Keratinocyte (primary cell): Measurements from ENCODE around the gene ALDH3A2. TPM values are rescaled to one million over a fixed set of nuclear protein-coding genes. Genes with fewer than 3 reads are reported as not detected.

Experiments used
- DNase-seq: peaks from one replicate; pipeline ENCODE4 v3.0.0-alpha.2; 2011; ENCODE audit warnings: low read depth, missing footprints, low spot score
- FAIRE-seq: peaks from 2 replicates; lab custom pipeline; 2011; peaks lifted over from hg19 to GRCh38; lab: Jason Lieb, UNC
- H2AFZ ChIP-seq: 2 replicates; pipeline ENCODE4 v1.6.0; 2012; ENCODE audit warnings: low read length, control low read depth, inconsistent platforms; ENCODE audit not compliant: control insufficient read depth
- H3K27ac ChIP-seq: 2 replicates; pipeline ENCODE4 v1.5.1; 2011; ENCODE audit warnings: low read length; ENCODE audit not compliant: control insufficient read depth, insufficient read depth
- H3K27me3 ChIP-seq: 3 replicates; pipeline ENCODE4 v1.6.0; 2011; ENCODE audit warnings: low read length; ENCODE audit not compliant: control insufficient read depth, insufficient read depth; ENCODE audit errors: extremely low read depth
- H3K36me3 ChIP-seq, 2 experiments: 2 replicates in 1 of 2; 3 replicates in 1 of 2; pipeline ENCODE4 v1.5.1; 2011; ENCODE audit warnings: low read length in 2 of 2, mild to moderate bottlenecking in 1 of 2; ENCODE audit not compliant: control insufficient read depth in 2 of 2, insufficient read depth in 2 of 2; ENCODE audit errors: extremely low read depth in 1 of 2
- H3K4me1 ChIP-seq: 3 replicates; pipeline ENCODE4 v1.5.1; 2011; ENCODE audit warnings: low read length; ENCODE audit not compliant: control insufficient read depth, insufficient read depth; ENCODE audit errors: extremely low read depth
- H3K4me2 ChIP-seq: 3 replicates; pipeline ENCODE4 v1.6.0; 2011; ENCODE audit warnings: low read depth, low read length; ENCODE audit not compliant: control insufficient read depth, insufficient read depth; ENCODE audit errors: extremely low read depth
- H3K4me3 ChIP-seq, 3 experiments: fragments of 200-600 bp in 1 of 3; sonication (generic) in 1 of 3; 2 replicates in 2 of 3; 3 replicates in 1 of 3; pipeline ENCODE4 v1.5.1; 2011 to 2016; ENCODE audit warnings: low read length in 3 of 3, mild to moderate bottlenecking in 3 of 3, control low read depth in 2 of 3, inconsistent platforms in 1 of 3, low read depth in 1 of 3, mixed read lengths in 1 of 3, mixed run types in 1 of 3, moderate library complexity in 1 of 3; ENCODE audit not compliant: control insufficient read depth in 2 of 3, insufficient read depth in 2 of 3; ENCODE audit errors: extremely low read depth in 1 of 3
- H3K79me2 ChIP-seq: 2 replicates; pipeline ENCODE4 v1.6.0; 2012; ENCODE audit warnings: low read length; ENCODE audit not compliant: control insufficient read depth, insufficient read depth
- H3K9ac ChIP-seq: 3 replicates; pipeline ENCODE4 v1.6.0; 2011; ENCODE audit warnings: low read length; ENCODE audit not compliant: control insufficient read depth, insufficient read depth; ENCODE audit errors: extremely low read depth
- H3K9me1 ChIP-seq: 3 replicates; pipeline ENCODE4 v1.6.0; 2011; ENCODE audit warnings: low read length; ENCODE audit not compliant: control insufficient read depth, insufficient read depth; ENCODE audit errors: extremely low read depth
- H3K9me3 ChIP-seq: 2 replicates; pipeline ENCODE4 v1.5.1; 2012; ENCODE audit warnings: low read depth, low read length; ENCODE audit not compliant: control insufficient read depth
- H4K20me1 ChIP-seq: 3 replicates; pipeline ENCODE4 v1.6.0; 2011; ENCODE audit warnings: low read length; ENCODE audit not compliant: control insufficient read depth, insufficient read depth; ENCODE audit errors: extremely low read depth
- EZH2 ChIP-seq: IDR thresholded peaks from one replicate; pipeline ENCODE4 v1.6.1; 2012; ENCODE audit warnings: inconsistent platforms, mild to moderate bottlenecking, low read length, moderate library complexity
- dilution Hi-C: fragments of 300-500 bp; cut with MboI; formaldehyde crosslinking; loops from one replicate; pipeline ENCODE4 v1.7.0; 2020; ENCODE audit warnings: low sequenced_read_pairs; ENCODE audit not compliant: extremely low pct_ligation_motif_present
- polyA plus RNA-seq, 5 experiments: library from polyadenylated mRNA; depleted of rRNA in 3 of 5; stranded (reverse) in 3 of 5; stranded (forward) in 1 of 5; unstranded in 1 of 5; fragments of >200 nt; gene quantifications; 1 replicate in 1 of 5; 2 replicates in 3 of 5; 3 replicates in 1 of 5; pipeline versions ENCODE4 v1.2.1 to v1.2.3, GENCODE V29; 2011 to 2012; ENCODE audit warnings: missing spikeins in 2 of 5, low read depth in 1 of 5, low replicate concordance in 1 of 5
- TF ChIP-seq, protein P1 (sequence below), 3 experiments: IDR thresholded peaks in 1 of 3; conservative IDR thresholded peaks in 1 of 3; optimal IDR thresholded peaks in 1 of 3; 2 replicates in 2 of 3; 3 replicates in 1 of 3; pipeline versions ENCODE3 to v1.5.1; 2011; ENCODE audit warnings: low read length in 3 of 3, mild to moderate bottlenecking in 3 of 3, moderate library complexity in 2 of 3, control low read depth in 1 of 3, inconsistent platforms in 1 of 3; ENCODE audit not compliant: insufficient read depth in 2 of 3; ENCODE audit errors: extremely low read depth in 1 of 3

Gene ALDH3A2
- polyA plus RNA-seq, 1 donor (not counting 4 experiments of a cell fraction or from before 2014, with no cell fraction given): 77.6 TPM

DNA sequence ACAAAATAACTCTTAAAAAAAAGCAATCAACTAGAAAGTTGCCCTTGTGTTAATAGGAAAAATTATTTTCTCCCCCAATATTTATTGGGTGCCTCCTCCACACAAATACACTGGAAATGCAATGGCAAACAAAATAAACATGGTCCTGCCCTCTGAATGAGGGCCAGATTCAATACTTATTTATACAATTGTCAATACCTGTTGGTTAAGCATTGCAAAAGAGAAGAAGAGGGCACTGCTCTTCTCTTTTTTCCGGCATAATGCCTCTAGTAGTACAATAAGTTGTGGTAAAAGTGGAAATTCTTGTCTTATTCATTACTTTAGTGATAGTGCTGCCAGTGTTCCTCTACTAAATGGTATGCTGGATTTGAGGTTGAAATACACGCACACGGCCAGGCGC is 22.5 kb upstream of the ALDH3A2 start:
- H3K4me2 ChIP-seq: no peak overlapping the region
- H4K20me1 ChIP-seq: no peaks in the 10 kb centered on the region
- FAIRE-seq (no peak), DNase-seq (no peak)
- H3K9me1 ChIP-seq: no peaks in the 10 kb centered on the region
- H3K79me2 ChIP-seq: no peaks in the 10 kb centered on the region
- no peaks in the 10 kb centered on the region for H3K9me3 ChIP-seq
- H3K9ac ChIP-seq: no peak overlapping the region
- TF ChIP-seq, protein P1, sequence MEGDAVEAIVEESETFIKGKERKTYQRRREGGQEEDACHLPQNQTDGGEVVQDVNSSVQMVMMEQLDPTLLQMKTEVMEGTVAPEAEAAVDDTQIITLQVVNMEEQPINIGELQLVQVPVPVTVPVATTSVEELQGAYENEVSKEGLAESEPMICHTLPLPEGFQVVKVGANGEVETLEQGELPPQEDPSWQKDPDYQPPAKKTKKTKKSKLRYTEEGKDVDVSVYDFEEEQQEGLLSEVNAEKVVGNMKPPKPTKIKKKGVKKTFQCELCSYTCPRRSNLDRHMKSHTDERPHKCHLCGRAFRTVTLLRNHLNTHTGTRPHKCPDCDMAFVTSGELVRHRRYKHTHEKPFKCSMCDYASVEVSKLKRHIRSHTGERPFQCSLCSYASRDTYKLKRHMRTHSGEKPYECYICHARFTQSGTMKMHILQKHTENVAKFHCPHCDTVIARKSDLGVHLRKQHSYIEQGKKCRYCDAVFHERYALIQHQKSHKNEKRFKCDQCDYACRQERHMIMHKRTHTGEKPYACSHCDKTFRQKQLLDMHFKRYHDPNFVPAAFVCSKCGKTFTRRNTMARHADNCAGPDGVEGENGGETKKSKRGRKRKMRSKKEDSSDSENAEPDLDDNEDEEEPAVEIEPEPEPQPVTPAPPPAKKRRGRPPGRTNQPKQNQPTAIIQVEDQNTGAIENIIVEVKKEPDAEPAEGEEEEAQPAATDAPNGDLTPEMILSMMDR (optimal IDR thresholded peaks at IDR 0.05 in 1 of 3, IDR thresholded peaks at IDR 0.05 in 1 of 3, conservative IDR thresholded peaks at IDR 0.05 in 1 of 3; ENCODE audit: extremely low read depth in 1 of 3, insufficient read depth in 2 of 3, low read length in 3 of 3): no peak
- TF ChIP-seq EZH2: no peak
- H3K4me1 ChIP-seq: no peaks in the 10 kb centered on the region
- H3K27me3 ChIP-seq: no peaks in the 10 kb centered on the region
- H3K27ac ChIP-seq: no peak overlapping the region
- no peak overlapping the region for H3K4me3 ChIP-seq
- H2AFZ ChIP-seq: no peak overlapping the region
- dilution Hi-C loops: no loop called here
- H3K36me3 ChIP-seq: no peaks in the 10 kb centered on the region

DNA sequence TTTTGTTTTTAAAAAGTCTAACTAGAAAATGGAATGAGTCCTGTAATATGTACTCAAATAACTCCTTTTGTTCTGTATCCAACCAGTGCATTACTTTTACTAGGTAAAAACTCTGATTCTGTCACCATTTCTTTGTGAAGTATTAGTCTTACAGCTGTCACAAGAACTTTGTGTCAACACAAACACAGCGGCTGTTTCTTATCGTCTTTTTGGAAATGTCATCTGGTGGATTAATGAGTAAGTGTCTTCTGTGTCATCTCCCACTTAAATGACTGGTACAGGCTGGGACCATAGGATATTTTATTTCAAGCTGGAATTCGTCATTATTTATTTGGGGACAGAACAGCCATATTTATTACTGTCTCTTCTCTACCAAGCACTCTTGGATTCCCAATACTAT is 19.1 kb upstream of the ALDH3A2 start:
- H3K9ac ChIP-seq: no peak overlapping the region
- peaks cover 3% of the 10 kb centered on the region for H3K27me3 ChIP-seq
- TF ChIP-seq, protein P1 (optimal IDR thresholded peaks at IDR 0.05 in 1 of 3, IDR thresholded peaks at IDR 0.05 in 1 of 3, conservative IDR thresholded peaks at IDR 0.05 in 1 of 3; ENCODE audit: extremely low read depth in 1 of 3, insufficient read depth in 2 of 3, low read length in 3 of 3): no peak
- no peak for TF ChIP-seq EZH2
- no peaks in the 10 kb centered on the region for H3K4me1 ChIP-seq
- no peak overlapping the region for H3K27ac ChIP-seq
- H3K9me3 ChIP-seq: no peaks in the 10 kb centered on the region
- no peak overlapping the region for H3K4me3 ChIP-seq
- no peak overlapping the region for H2AFZ ChIP-seq
- no peak for FAIRE-seq
- H4K20me1 ChIP-seq: no peaks in the 10 kb centered on the region
- no peaks in the 10 kb centered on the region for H3K79me2 ChIP-seq
- no peaks in the 10 kb centered on the region for H3K36me3 ChIP-seq
- DNase-seq: no peak
- dilution Hi-C loops: no loop called here
- H3K4me2 ChIP-seq: no peak overlapping the region
- no peaks in the 10 kb centered on the region for H3K9me1 ChIP-seq
